HG03097 (cell line): ENCODE data around the gene CPNE2.
"Not testable (repeated sequence)": the region's sequence is repeated elsewhere in the genome, so short reads cannot be mapped to it uniquely, and the experiment has no call there.

Experiments
- ATAC-seq: cut with Tn5 transposase; IDR thresholded peaks from one replicate; pipeline ENCODE4 v1.9.1; 2021; ENCODE audit not compliant: unreplicated experiment, low FRiP score

CPNE2 gene

GRCh38 chr16:57187902-57188710 lies 95.7 kb downstream of the CPNE2 start:
- ATAC-seq, result not testable (repeated sequence)

GRCh38 chr16:57188711-57189002 lies 96.3 kb downstream of the CPNE2 start:
- no peak for ATAC-seq

- ATAC-seq, result not testable (repeated sequence)
Measured at GRCh38 chr16:57189527-57189926, 97.1 kb downstream of the CPNE2 start.

- no peak for ATAC-seq
Measured at GRCh38 chr16:57190136-57190535, 97.8 kb downstream of the CPNE2 start.

GRCh38 chr16:57191056-57191571 lies 98.7 kb downstream of the CPNE2 start:
- ATAC-seq, result no peak

- no peak for ATAC-seq
Measured at GRCh38 chr16:57192146-57192545, 99.8 kb downstream of the CPNE2 start.

- ATAC-seq, result no peak
Measured at GRCh38 chr16:57192720-57193486, 100.5 kb downstream of the CPNE2 start.

- no peak for ATAC-seq
Measured at GRCh38 chr16:57194512-57194911, 102.1 kb downstream of the CPNE2 start.

- ATAC-seq, result no peak
Measured at GRCh38 chr16:57196286-57196685, 103.9 kb downstream of the CPNE2 start.

- ATAC-seq, result no peak
Measured at GRCh38 chr16:57196753-57197152, 104.4 kb downstream of the CPNE2 start.
